Heart left ventricle (tissue), 13 donors: ENCODE measurements around the gene NEURL1.

Experiments
- POLR2A ChIP-seq, 2 donors: fragments of 450-650 bp; IDR thresholded peaks; one replicate each; pipeline ENCODE4 v1.6.1; 2017; ENCODE audit warnings: antibody characterized with exemption in 2 of 2, mild to moderate bottlenecking in 2 of 2, moderate library complexity in 2 of 2
- TF ChIP-seq, protein P1 (sequence below), 12 donors: fragments of 200-600 bp; sonication (generic) in 4 of 12; IDR thresholded peaks; one replicate each; pipeline versions ENCODE4 v1.5.0 to v1.8.0; 2018 to 2022; ENCODE audit warnings: antibody characterized with exemption in 12 of 12, mild to moderate bottlenecking in 5 of 12
- donor health status: ischemic (EF 13 %, LVEDD 7.1; RV severe dilation, severe dysfunction).
- donor health status: DM: no; HTN: yes; CAD: no.
- donor health status: DM: no; HTN: no; CAD: no.
- donor health status: ischemic (EF 25% LVEDD 6.9; RV normal size, moderate dysfunction).
- donor health status: ischemic (EF 25% LVEDD 5.7; RV mildly dilated, moderate dysfunction).
- donor health status: ischemic (EF 35%, LVEDD 5.7; RV mildly dilated, moderate dysfunction).
- donor health status: nonischemic (EF 11% LVEDD 7.7; RV severe dilation, severe dysfunction).
- donor health status: DM: yes; HTN: yes; CAD: no.
- donor health status: PGD.
- donor health status: ischemic (EF 29% LVEDD 5.4; RV normal size, mild dysfunction).
- donor health status: nonischemic (EF 23%, LVEDD 6.1; RV moderate dilation, normal function).

- TF ChIP-seq, protein P1, sequence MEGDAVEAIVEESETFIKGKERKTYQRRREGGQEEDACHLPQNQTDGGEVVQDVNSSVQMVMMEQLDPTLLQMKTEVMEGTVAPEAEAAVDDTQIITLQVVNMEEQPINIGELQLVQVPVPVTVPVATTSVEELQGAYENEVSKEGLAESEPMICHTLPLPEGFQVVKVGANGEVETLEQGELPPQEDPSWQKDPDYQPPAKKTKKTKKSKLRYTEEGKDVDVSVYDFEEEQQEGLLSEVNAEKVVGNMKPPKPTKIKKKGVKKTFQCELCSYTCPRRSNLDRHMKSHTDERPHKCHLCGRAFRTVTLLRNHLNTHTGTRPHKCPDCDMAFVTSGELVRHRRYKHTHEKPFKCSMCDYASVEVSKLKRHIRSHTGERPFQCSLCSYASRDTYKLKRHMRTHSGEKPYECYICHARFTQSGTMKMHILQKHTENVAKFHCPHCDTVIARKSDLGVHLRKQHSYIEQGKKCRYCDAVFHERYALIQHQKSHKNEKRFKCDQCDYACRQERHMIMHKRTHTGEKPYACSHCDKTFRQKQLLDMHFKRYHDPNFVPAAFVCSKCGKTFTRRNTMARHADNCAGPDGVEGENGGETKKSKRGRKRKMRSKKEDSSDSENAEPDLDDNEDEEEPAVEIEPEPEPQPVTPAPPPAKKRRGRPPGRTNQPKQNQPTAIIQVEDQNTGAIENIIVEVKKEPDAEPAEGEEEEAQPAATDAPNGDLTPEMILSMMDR (IDR thresholded peaks at IDR 0.05): no peak
- no peak for TF ChIP-seq POLR2A (IDR thresholded peaks at IDR 0.05)
These were observed 55.3 kb downstream of the NEURL1 start for GRCh38 chr10:103548581-103549348.
